Activated T-helper 2 cell treated with anti-CD3 and anti-CD28 coated beads, Interferon-gamma antibody, Interleukin-2, Interleukin-4, amounts not matched to agents 10 μg/mL and 5 μg/mL and 100 μg/mL, durations not matched to agents 14 hours and 24 hours and 36 hours (primary cell): Measurements from ENCODE around the gene PRSS22. TPM values are rescaled to one million over a fixed set of nuclear protein-coding genes. Genes with fewer than 3 reads are reported as not detected.

Experiments used
- DNase-seq: peaks from one replicate; pipeline ENCODE4 v3.0.0; 2021; ENCODE audit warnings: low spot score
- H3K27ac Mint-ChIP-seq: one replicate; pipeline ENCODE4 v1.8.0; 2021; ENCODE audit warnings: mixed read lengths
- H3K27me3 Mint-ChIP-seq: one replicate; pipeline ENCODE4 v1.8.0; 2021; ENCODE audit warnings: low read depth, mixed read lengths
- H3K36me3 Mint-ChIP-seq: one replicate; pipeline ENCODE4 v1.8.0; 2021; ENCODE audit warnings: low read depth, mixed read lengths
- H3K4me1 Mint-ChIP-seq: one replicate; pipeline ENCODE4 v1.8.0; 2021; ENCODE audit warnings: low read depth, mixed read lengths
- H3K4me3 Mint-ChIP-seq: one replicate; pipeline ENCODE4 v1.8.0; 2021; ENCODE audit warnings: low read depth, mild to moderate bottlenecking, moderate library complexity, mixed read lengths
- H3K9me3 Mint-ChIP-seq: one replicate; pipeline ENCODE4 v1.8.0; 2021; ENCODE audit warnings: mixed read lengths
- intact Hi-C: fragments of 100-400 bp; cut with micrococcal nuclease; formaldehyde crosslinking; loops from one replicate; pipeline ENCODE4 v1.15.1; 2023
- total RNA-seq: library from RNA; stranded (reverse); gene quantifications from 2 replicates; pipeline ENCODE4 v1.2.3, GENCODE V29; 2022

PRSS22 gene
- total RNA-seq, 1 donor from 2014 or later = not detected

DNA sequence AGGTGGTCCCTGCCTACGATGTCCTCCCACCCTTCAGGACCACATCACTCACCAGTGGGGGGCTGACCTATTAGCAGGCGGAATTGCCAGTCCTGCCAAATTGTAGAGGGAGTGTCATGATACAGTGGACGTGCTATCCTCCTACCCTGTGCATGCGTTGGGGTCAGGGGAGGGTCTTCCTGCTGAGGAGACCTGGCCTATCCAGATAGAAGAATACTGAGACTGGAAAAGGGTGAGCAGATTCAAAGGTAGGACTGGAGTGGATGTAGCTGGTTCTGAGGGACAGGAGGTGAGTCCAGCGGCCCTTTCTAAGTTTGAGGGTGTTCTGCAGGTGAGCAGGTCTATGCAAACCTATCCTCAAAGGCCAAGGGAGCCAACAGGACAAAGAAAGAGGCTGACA, 51.7 kb downstream of the PRSS22 start:
- Mint-ChIP-seq H3K27me3 (peaks cover 20% of the 10 kb centered on the region), H3K9me3 (peaks cover 12% of the 10 kb centered on the region), H3K4me3 (no peak overlapping the region), H3K27ac (no peak overlapping the region), H3K36me3 (no peaks in the 10 kb centered on the region), H3K4me1 (no peaks in the 10 kb centered on the region)
- DNase-seq = no peak
- intact Hi-C loops = no loop called here

DNA sequence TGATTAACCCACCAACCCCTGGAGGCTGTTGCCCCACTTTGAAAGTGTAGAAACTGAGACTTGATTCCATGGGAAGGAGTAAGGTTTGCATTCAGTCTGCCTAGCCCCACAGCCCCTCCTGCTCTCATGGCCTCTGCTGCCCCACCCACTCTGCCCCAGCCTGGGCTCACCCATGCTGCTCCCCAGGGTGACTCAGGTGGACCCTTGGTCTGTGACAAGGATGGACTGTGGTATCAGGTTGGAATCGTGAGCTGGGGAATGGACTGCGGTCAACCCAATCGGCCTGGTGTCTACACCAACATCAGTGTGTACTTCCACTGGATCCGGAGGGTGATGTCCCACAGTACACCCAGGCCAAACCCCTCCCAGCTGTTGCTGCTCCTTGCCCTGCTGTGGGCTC, 53.2 kb downstream of the PRSS22 start:
- Mint-ChIP-seq H3K4me3 (no peak overlapping the region), H3K27me3 (peaks cover 17% of the 10 kb centered on the region), H3K9me3 (peaks cover 12% of the 10 kb centered on the region), H3K4me1 (no peaks in the 10 kb centered on the region), H3K36me3 (no peaks in the 10 kb centered on the region), H3K27ac (no peak overlapping the region)
- DNase-seq = no peak
- intact Hi-C loops = no loop called here

DNA sequence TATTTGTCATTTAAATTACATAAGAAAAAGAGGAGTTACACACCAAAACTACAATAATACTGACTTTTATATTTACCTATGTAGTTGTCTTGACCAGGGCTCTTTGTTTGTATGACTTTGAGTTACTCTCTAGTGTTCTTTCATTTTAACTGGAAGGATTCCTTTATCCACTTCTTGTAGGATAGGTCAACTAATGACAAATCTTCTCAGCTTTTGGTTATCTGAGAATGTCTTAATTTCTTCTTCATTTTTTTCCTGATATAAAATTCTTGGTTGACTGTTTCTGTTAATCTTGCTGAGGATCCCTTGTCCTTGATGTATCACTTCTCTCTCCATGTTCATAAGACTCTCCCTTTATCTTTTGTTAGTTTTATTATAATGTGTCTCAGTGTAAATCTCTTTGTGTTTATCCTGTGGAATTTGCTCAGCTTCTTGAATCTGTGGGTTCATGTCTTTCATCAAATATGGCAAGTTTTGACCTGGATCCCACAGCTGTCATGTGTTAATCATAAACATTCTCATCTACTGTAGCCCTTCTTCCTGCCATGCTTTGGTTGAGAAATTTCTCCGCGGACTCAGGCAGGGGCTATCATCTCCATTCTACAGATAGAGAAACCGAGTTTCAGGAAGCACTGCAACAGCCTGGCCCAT, 54.3 kb downstream of the PRSS22 start:
- Mint-ChIP-seq H3K9me3 (peaks cover 12% of the 10 kb centered on the region), H3K36me3 (no peaks in the 10 kb centered on the region), H3K27ac (no peak overlapping the region), H3K4me1 (no peaks in the 10 kb centered on the region), H3K27me3 (peaks cover 8% of the 10 kb centered on the region), H3K4me3 (no peak overlapping the region)
- intact Hi-C loops = no loop called here
- no peak for DNase-seq

Other genes with a start within 250 kb of the PRSS22 start
- 65.5 and 68.5 TPM in 2 replicates for gene KCTD5, start 175.6 kb downstream of the PRSS22 start, total RNA-seq
- 1.8 and 2.1 TPM in 2 replicates for gene PRSS27, start 137.9 kb downstream of the PRSS22 start, total RNA-seq
- gene SRRM2, start 105.5 kb downstream of the PRSS22 start, total RNA-seq = 694 and 701 TPM in 2 replicates
- 242 and 252 TPM in 2 replicates for gene ELOB, start 80.9 kb downstream of the PRSS22 start, total RNA-seq
- not detected in 2 replicates for gene PRSS33, start 70.6 kb downstream of the PRSS22 start, total RNA-seq
- not detected in 2 replicates for gene PRSS41, start 59.7 kb downstream of the PRSS22 start, total RNA-seq
- gene PRSS21, start 40.9 kb downstream of the PRSS22 start, total RNA-seq = 11.4 and 11.5 TPM in 2 replicates
- 7.7 and 8.6 TPM in 2 replicates for gene ZG16B, start 27.9 kb downstream of the PRSS22 start, total RNA-seq
- gene FLYWCH2, start 25.0 kb upstream of the PRSS22 start, total RNA-seq = 21.0 and 23.6 TPM in 2 replicates
- 65.4 and 67.4 TPM in 2 replicates for gene FLYWCH1, start 53.8 kb upstream of the PRSS22 start, total RNA-seq
- 0.09 TPM in 1 of 2 replicates, not detected in the other for gene KREMEN2, start 106.1 kb upstream of the PRSS22 start, total RNA-seq
- 46.9 and 49.9 TPM in 2 replicates for gene PAQR4, start 111.2 kb upstream of the PRSS22 start, total RNA-seq
- 102 and 106 TPM in 2 replicates for gene PKMYT1, start 122.3 kb upstream of the PRSS22 start, total RNA-seq
- gene CLDN9, start 154.8 kb upstream of the PRSS22 start, total RNA-seq = 0.11 and 0.14 TPM in 2 replicates
- not detected in 2 replicates for gene CLDN6, start 160.0 kb upstream of the PRSS22 start, total RNA-seq
- gene TNFRSF12A, start 162.2 kb upstream of the PRSS22 start, total RNA-seq = 9.6 and 11.6 TPM in 2 replicates
- 29.9 and 30.3 TPM in 2 replicates for gene HCFC1R1, start 165.8 kb upstream of the PRSS22 start, total RNA-seq
- gene THOC6, start 165.9 kb upstream of the PRSS22 start, total RNA-seq = 59.0 and 59.1 TPM in 2 replicates
- 0.71 and 0.84 TPM in 2 replicates for gene BICDL2, start 178.8 kb upstream of the PRSS22 start, total RNA-seq
- 7.7 TPM in 2 replicates for gene MMP25, start 188.4 kb upstream of the PRSS22 start, total RNA-seq
- 773 and 798 TPM in 2 replicates for gene IL32, start 207.5 kb upstream of the PRSS22 start, total RNA-seq
- not detected in 2 replicates for gene ZSCAN10, start 241.1 kb upstream of the PRSS22 start, total RNA-seq